ENCODE measurements around the gene COL27A1.

DNA sequence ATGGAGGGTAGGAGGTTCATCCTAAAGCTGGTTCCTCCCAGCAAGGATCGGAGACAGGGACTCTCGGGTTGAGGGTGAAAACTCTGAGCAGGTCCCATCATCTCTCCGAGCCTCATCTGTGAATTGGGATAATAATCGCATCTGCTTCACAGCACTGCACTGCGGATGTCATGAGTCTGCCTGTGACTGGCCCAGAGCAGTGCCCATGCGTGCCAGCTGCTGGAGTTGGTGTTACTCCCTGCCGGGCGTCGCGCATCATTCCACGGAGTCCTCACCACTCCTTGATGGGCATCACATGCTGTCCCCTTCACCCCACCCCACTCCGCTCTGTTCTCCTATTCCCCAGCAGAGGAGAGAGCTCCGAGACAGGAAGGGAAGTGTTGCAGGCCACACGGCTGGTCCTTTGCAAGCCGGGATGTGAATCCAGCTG is 132.4 kb downstream of the COL27A1 start:
- TF ChIP-seq, protein P1, sequence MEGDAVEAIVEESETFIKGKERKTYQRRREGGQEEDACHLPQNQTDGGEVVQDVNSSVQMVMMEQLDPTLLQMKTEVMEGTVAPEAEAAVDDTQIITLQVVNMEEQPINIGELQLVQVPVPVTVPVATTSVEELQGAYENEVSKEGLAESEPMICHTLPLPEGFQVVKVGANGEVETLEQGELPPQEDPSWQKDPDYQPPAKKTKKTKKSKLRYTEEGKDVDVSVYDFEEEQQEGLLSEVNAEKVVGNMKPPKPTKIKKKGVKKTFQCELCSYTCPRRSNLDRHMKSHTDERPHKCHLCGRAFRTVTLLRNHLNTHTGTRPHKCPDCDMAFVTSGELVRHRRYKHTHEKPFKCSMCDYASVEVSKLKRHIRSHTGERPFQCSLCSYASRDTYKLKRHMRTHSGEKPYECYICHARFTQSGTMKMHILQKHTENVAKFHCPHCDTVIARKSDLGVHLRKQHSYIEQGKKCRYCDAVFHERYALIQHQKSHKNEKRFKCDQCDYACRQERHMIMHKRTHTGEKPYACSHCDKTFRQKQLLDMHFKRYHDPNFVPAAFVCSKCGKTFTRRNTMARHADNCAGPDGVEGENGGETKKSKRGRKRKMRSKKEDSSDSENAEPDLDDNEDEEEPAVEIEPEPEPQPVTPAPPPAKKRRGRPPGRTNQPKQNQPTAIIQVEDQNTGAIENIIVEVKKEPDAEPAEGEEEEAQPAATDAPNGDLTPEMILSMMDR (IDR thresholded peaks at IDR 0.05): no peak
- TF ChIP-seq POLR2AphosphoS5 (IDR thresholded peaks at IDR 0.05) (no peak), POLR2A (IDR thresholded peaks at IDR 0.05) (no peak), EP300 (IDR thresholded peaks at IDR 0.05; ENCODE audit: low read depth) (no peak)

All from transverse colon (tissue), 4 donors.